ENCODE data around the gene TRIO. TPM values are rescaled to one million over a fixed set of nuclear protein-coding genes. Genes with fewer than 3 reads are reported as not detected.

TRIO gene
- total and polyA plus RNA-seq, 2 donors (not counting 1 experiment from before 2014, with no cell fraction given), result 134 to 281 TPM

- peaks cover 44% of the 10 kb centered on the region for H3K36me3 ChIP-seq (ENCODE audit: control insufficient read depth, insufficient read depth, low read length)
- TF ChIP-seq CTCF (conservative IDR thresholded peaks at IDR 0.05 in 1 of 2, IDR thresholded peaks at IDR 0.05 in 1 of 2; ENCODE audit: low read depth in 1 of 2, low read length in 2 of 2), result no peak
- no peak for TF ChIP-seq EZH2 (IDR thresholded peaks at IDR 0.05; ENCODE audit: low read length, missing control alignments)
- no peak for DNase-seq (ENCODE audit: low read depth in 2 of 2)
- no peak overlapping the region for H3K4me2 ChIP-seq (ENCODE audit: extremely low read depth, insufficient read depth, low read length)
- H3K27ac ChIP-seq (ENCODE audit: insufficient read depth, low read length), result no peak overlapping the region
- H3K9me3 ChIP-seq (ENCODE audit: control insufficient read depth, insufficient read depth, low read depth, low read length), result no peaks in the 10 kb centered on the region
- no peak overlapping the region for H2AFZ ChIP-seq (ENCODE audit: low read length)
- H3K9ac ChIP-seq (ENCODE audit: insufficient read depth, low read length), result no peak overlapping the region
- no peaks in the 10 kb centered on the region for H3K4me1 ChIP-seq (ENCODE audit: control insufficient read depth, extremely low read depth, insufficient read depth, low read length)
- no peak overlapping the region for H3K4me3 ChIP-seq (replicated peaks in 1 of 4; ENCODE audit: control extremely low read depth in 1 of 4, insufficient read depth in 1 of 4, low read depth in 3 of 4, low read length in 4 of 4)
- no peaks in the 10 kb centered on the region for H4K20me1 ChIP-seq (ENCODE audit: control insufficient read depth, extremely low read depth, insufficient read depth, low read length)
- H3K79me2 ChIP-seq (ENCODE audit: control insufficient read depth, insufficient read depth, low read length), result peaks cover 2% of the 10 kb centered on the region
- H3K27me3 ChIP-seq (ENCODE audit: control insufficient read depth, insufficient read depth, low read length), result no peaks in the 10 kb centered on the region
Measured at GRCh38 chr5:14497311-14497710, 354.2 kb downstream of the TRIO start.

GRCh38 chr5:14501353-14502293, 358.5 kb downstream of the TRIO start:
- Histone ChIP-seq H4K20me1 (ENCODE audit: control insufficient read depth, extremely low read depth, insufficient read depth, low read length) (no peaks in the 10 kb centered on the region), H3K4me3 (replicated peaks in 1 of 4; ENCODE audit: control extremely low read depth in 1 of 4, insufficient read depth in 1 of 4, low read depth in 3 of 4, low read length in 4 of 4) (no peak overlapping the region), H3K27ac (ENCODE audit: insufficient read depth, low read length) (no peak overlapping the region), H3K9ac (ENCODE audit: insufficient read depth, low read length) (no peak overlapping the region), H3K9me3 (ENCODE audit: control insufficient read depth, insufficient read depth, low read depth, low read length) (no peaks in the 10 kb centered on the region), H3K4me1 (ENCODE audit: control insufficient read depth, extremely low read depth, insufficient read depth, low read length) (no peaks in the 10 kb centered on the region), H3K27me3 (ENCODE audit: control insufficient read depth, insufficient read depth, low read length) (no peaks in the 10 kb centered on the region), H2AFZ (ENCODE audit: low read length) (no peak overlapping the region), H3K36me3 (ENCODE audit: control insufficient read depth, insufficient read depth, low read length) (peaks cover 63% of the 10 kb centered on the region), H3K79me2 (ENCODE audit: control insufficient read depth, insufficient read depth, low read length) (no peaks in the 10 kb centered on the region), H3K4me2 (ENCODE audit: extremely low read depth, insufficient read depth, low read length) (no peak overlapping the region)
- no peak for TF ChIP-seq EZH2 (IDR thresholded peaks at IDR 0.05; ENCODE audit: low read length, missing control alignments)
- no peak for TF ChIP-seq CTCF (conservative IDR thresholded peaks at IDR 0.05 in 1 of 2, IDR thresholded peaks at IDR 0.05 in 1 of 2; ENCODE audit: low read depth in 1 of 2, low read length in 2 of 2)
- DNase-seq (ENCODE audit: low read depth in 2 of 2), result no peak

GRCh38 chr5:14502294-14502690, 359.1 kb downstream of the TRIO start:
- DNase-seq (ENCODE audit: low read depth in 2 of 2), result no peak
- Histone ChIP-seq H3K9ac (ENCODE audit: insufficient read depth, low read length) (no peak overlapping the region), H3K4me1 (ENCODE audit: control insufficient read depth, extremely low read depth, insufficient read depth, low read length) (no peaks in the 10 kb centered on the region), H3K27ac (ENCODE audit: insufficient read depth, low read length) (no peak overlapping the region), H4K20me1 (ENCODE audit: control insufficient read depth, extremely low read depth, insufficient read depth, low read length) (no peaks in the 10 kb centered on the region), H3K36me3 (ENCODE audit: control insufficient read depth, insufficient read depth, low read length) (peaks cover 62% of the 10 kb centered on the region), H3K4me3 (replicated peaks in 1 of 4; ENCODE audit: control extremely low read depth in 1 of 4, insufficient read depth in 1 of 4, low read depth in 3 of 4, low read length in 4 of 4) (no peak overlapping the region), H3K9me3 (ENCODE audit: control insufficient read depth, insufficient read depth, low read depth, low read length) (no peaks in the 10 kb centered on the region), H3K4me2 (ENCODE audit: extremely low read depth, insufficient read depth, low read length) (no peak overlapping the region), H2AFZ (ENCODE audit: low read length) (no peak overlapping the region), H3K79me2 (ENCODE audit: control insufficient read depth, insufficient read depth, low read length) (no peaks in the 10 kb centered on the region), H3K27me3 (ENCODE audit: control insufficient read depth, insufficient read depth, low read length) (no peaks in the 10 kb centered on the region)
- no peak for TF ChIP-seq CTCF (conservative IDR thresholded peaks at IDR 0.05 in 1 of 2, IDR thresholded peaks at IDR 0.05 in 1 of 2; ENCODE audit: low read depth in 1 of 2, low read length in 2 of 2)
- no peak for TF ChIP-seq EZH2 (IDR thresholded peaks at IDR 0.05; ENCODE audit: low read length, missing control alignments)
